ENCODE results near the gene SCGB1A1. TPM values are rescaled to one million over a fixed set of nuclear protein-coding genes. Genes with fewer than 3 reads are reported as not detected.

The SCGB1A1 gene
- total RNA-seq, 1 donor from 2014 or later, result 3.1 TPM

GRCh38 chr11:62463121-62463542 is 44.3 kb downstream of the SCGB1A1 start:
- Mint-ChIP-seq H3K4me3 (ENCODE audit: low read depth) (no peak overlapping the region), H3K27me3 (peaks cover 9% of the 10 kb centered on the region), H3K9me3 (ENCODE audit: low read depth) (no peaks in the 10 kb centered on the region), H3K27ac (no peak overlapping the region), H3K4me1 (ENCODE audit: low read depth) (no peaks in the 10 kb centered on the region), H3K36me3 (ENCODE audit: insufficient read depth) (no peaks in the 10 kb centered on the region)
- no peak for DNase-seq (ENCODE audit: low spot score, unreplicated experiment)
- TF ChIP-seq, protein P1, sequence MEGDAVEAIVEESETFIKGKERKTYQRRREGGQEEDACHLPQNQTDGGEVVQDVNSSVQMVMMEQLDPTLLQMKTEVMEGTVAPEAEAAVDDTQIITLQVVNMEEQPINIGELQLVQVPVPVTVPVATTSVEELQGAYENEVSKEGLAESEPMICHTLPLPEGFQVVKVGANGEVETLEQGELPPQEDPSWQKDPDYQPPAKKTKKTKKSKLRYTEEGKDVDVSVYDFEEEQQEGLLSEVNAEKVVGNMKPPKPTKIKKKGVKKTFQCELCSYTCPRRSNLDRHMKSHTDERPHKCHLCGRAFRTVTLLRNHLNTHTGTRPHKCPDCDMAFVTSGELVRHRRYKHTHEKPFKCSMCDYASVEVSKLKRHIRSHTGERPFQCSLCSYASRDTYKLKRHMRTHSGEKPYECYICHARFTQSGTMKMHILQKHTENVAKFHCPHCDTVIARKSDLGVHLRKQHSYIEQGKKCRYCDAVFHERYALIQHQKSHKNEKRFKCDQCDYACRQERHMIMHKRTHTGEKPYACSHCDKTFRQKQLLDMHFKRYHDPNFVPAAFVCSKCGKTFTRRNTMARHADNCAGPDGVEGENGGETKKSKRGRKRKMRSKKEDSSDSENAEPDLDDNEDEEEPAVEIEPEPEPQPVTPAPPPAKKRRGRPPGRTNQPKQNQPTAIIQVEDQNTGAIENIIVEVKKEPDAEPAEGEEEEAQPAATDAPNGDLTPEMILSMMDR (IDR thresholded peaks at IDR 0.05; ENCODE audit: unreplicated experiment), result no peak

- H3K27ac Mint-ChIP-seq, result no peak overlapping the region
- TF ChIP-seq, protein P1 (IDR thresholded peaks at IDR 0.05; ENCODE audit: unreplicated experiment), result no peak
- no peaks in the 10 kb centered on the region for H3K4me1 Mint-ChIP-seq (ENCODE audit: low read depth)
- no peaks in the 10 kb centered on the region for H3K9me3 Mint-ChIP-seq (ENCODE audit: low read depth)
- DNase-seq (ENCODE audit: low spot score, unreplicated experiment), result no peak
- H3K4me3 Mint-ChIP-seq (ENCODE audit: low read depth), result no peak overlapping the region
- no peaks in the 10 kb centered on the region for H3K36me3 Mint-ChIP-seq (ENCODE audit: insufficient read depth)
- H3K27me3 Mint-ChIP-seq, result peaks cover 9% of the 10 kb centered on the region
These were observed 45.8 kb downstream of the SCGB1A1 start for GRCh38 chr11:62464655-62465054.

- Mint-ChIP-seq H3K9me3 (ENCODE audit: low read depth) (no peaks in the 10 kb centered on the region), H3K36me3 (ENCODE audit: insufficient read depth) (no peaks in the 10 kb centered on the region), H3K4me1 (ENCODE audit: low read depth) (no peaks in the 10 kb centered on the region), H3K4me3 (ENCODE audit: low read depth) (no peak overlapping the region), H3K27me3 (peaks cover 9% of the 10 kb centered on the region), H3K27ac (no peak overlapping the region)
- DNase-seq (ENCODE audit: low spot score, unreplicated experiment), result no peak
- TF ChIP-seq, protein P1 (IDR thresholded peaks at IDR 0.05; ENCODE audit: unreplicated experiment), result no peak
These were observed 47.6 kb downstream of the SCGB1A1 start for GRCh38 chr11:62466444-62466843.

GRCh38 chr11:62468577-62468976 is 49.7 kb downstream of the SCGB1A1 start:
- H3K9me3 Mint-ChIP-seq (ENCODE audit: low read depth), result no peaks in the 10 kb centered on the region

DNA sequence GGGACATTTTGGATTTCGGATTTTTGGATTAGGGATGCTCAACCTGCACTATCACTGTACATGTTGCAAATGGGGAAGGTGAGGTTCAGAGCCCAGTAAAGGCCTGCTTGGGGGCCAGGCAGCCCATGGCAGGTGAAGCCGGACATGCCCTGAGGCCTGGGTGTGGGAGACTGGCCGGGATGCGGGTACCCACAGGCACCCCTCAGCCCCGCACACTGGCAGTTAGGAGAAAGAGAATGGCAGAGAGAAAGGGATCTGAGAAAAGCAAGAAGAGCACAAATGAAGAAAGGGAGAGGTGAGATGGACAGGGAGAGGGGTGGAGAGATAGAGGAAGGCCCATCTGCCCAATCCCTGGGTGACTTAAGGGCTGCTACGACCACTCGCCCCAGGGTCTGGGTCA is 52.8 kb downstream of the SCGB1A1 start:
- TF ChIP-seq, protein P1 (IDR thresholded peaks at IDR 0.05; ENCODE audit: unreplicated experiment), result no peak
- H3K9me3 Mint-ChIP-seq (ENCODE audit: low read depth), result no peaks in the 10 kb centered on the region
- H3K4me1 Mint-ChIP-seq (ENCODE audit: low read depth), result peaks cover 7% of the 10 kb centered on the region
- H3K36me3 Mint-ChIP-seq (ENCODE audit: insufficient read depth), result no peaks in the 10 kb centered on the region
- DNase-seq (ENCODE audit: low spot score, unreplicated experiment), result no peak
- no peak overlapping the region for H3K27ac Mint-ChIP-seq
- H3K4me3 Mint-ChIP-seq (ENCODE audit: low read depth), result no peak overlapping the region
- H3K27me3 Mint-ChIP-seq, result no peaks in the 10 kb centered on the region

More at GRCh38 chr11:62468577-62468976, 49.7 kb downstream of the SCGB1A1 start:
- peaks cover 4% of the 10 kb centered on the region for H3K27me3 Mint-ChIP-seq
- no peaks in the 10 kb centered on the region for H3K36me3 Mint-ChIP-seq (ENCODE audit: insufficient read depth)
- DNase-seq (ENCODE audit: low spot score, unreplicated experiment), result no peak
- H3K27ac Mint-ChIP-seq, result no peak overlapping the region
- no peak overlapping the region for H3K4me3 Mint-ChIP-seq (ENCODE audit: low read depth)
- TF ChIP-seq, protein P1 (IDR thresholded peaks at IDR 0.05; ENCODE audit: unreplicated experiment), result no peak
- peaks cover 7% of the 10 kb centered on the region for H3K4me1 Mint-ChIP-seq (ENCODE audit: low read depth)
